AG10803 (cell line): Measurements from ENCODE around the gene TBC1D8.

Experiments used
- DNase-seq: peaks from one replicate; pipeline ENCODE4 v3.0.0; 2010; ENCODE audit warnings: low read depth
- H3K4me3 ChIP-seq: 2 replicates; pipeline ENCODE4 v1.5.1; 2011; ENCODE audit warnings: mild to moderate bottlenecking, low read length, control low read depth
- CTCF ChIP-seq: conservative IDR thresholded peaks from 2 replicates; pipeline ENCODE4 v1.5.1; 2011; ENCODE audit warnings: mild to moderate bottlenecking, low read length, control low read depth, inconsistent platforms

TBC1D8 gene

GRCh38 chr2:101135412-101136296 is 15.5 kb downstream of the TBC1D8 start:
- DNase-seq = no peak
- TF ChIP-seq CTCF = no peak
- no peak overlapping the region for H3K4me3 ChIP-seq

- DNase-seq = no peak
- TF ChIP-seq CTCF = no peak
Observed at GRCh38 chr2:101133492-101134100, 17.6 kb downstream of the TBC1D8 start.

GRCh38 chr2:101132202-101132601 is 19.0 kb downstream of the TBC1D8 start:
- no peak overlapping the region for H3K4me3 ChIP-seq
- no peak for TF ChIP-seq CTCF
- DNase-seq = no peak

More at GRCh38 chr2:101133492-101134100, 17.6 kb downstream of the TBC1D8 start:
- H3K4me3 ChIP-seq = no peak overlapping the region

- DNase-seq = no peak
- no peak for TF ChIP-seq CTCF
- H3K4me3 ChIP-seq = no peak overlapping the region
Observed at GRCh38 chr2:101130081-101130480, 21.1 kb downstream of the TBC1D8 start.

- no peak for TF ChIP-seq CTCF
- H3K4me3 ChIP-seq = no peak overlapping the region
- no peak for DNase-seq
Observed at GRCh38 chr2:101127319-101128056, 23.7 kb downstream of the TBC1D8 start.

- DNase-seq = no peak
- H3K4me3 ChIP-seq = no peak overlapping the region
- no peak for TF ChIP-seq CTCF
Observed at GRCh38 chr2:101125808-101126207, 25.4 kb downstream of the TBC1D8 start.
